Osteocyte (in vitro differentiated cells): ENCODE results near the gene MTCL3.

Source experiments
- DNase-seq: peaks from one replicate; pipeline ENCODE4 v3.0.0; 2021; ENCODE audit warnings: mixed read lengths; ENCODE audit not compliant: unreplicated experiment; ENCODE audit errors: extremely low spot score
- H3K27ac Mint-ChIP-seq: one replicate; pipeline ENCODE4 v1.8.0; 2021; ENCODE audit warnings: mild to moderate bottlenecking, mixed read lengths; ENCODE audit not compliant: unreplicated experiment
- H3K27me3 Mint-ChIP-seq: one replicate; pipeline ENCODE4 v1.8.0; 2021; ENCODE audit warnings: mixed read lengths; ENCODE audit not compliant: unreplicated experiment
- H3K36me3 Mint-ChIP-seq: one replicate; pipeline ENCODE4 v1.8.0; 2021; ENCODE audit warnings: mixed read lengths; ENCODE audit not compliant: unreplicated experiment
- H3K4me1 Mint-ChIP-seq: one replicate; pipeline ENCODE4 v1.8.0; 2021; ENCODE audit warnings: mixed read lengths; ENCODE audit not compliant: unreplicated experiment
- H3K4me3 Mint-ChIP-seq: one replicate; pipeline ENCODE4 v1.8.0; 2021; ENCODE audit warnings: mild to moderate bottlenecking, moderate library complexity, mixed read lengths; ENCODE audit not compliant: unreplicated experiment
- H3K9me3 Mint-ChIP-seq: one replicate; pipeline ENCODE4 v1.8.0; 2021; ENCODE audit warnings: mixed read lengths; ENCODE audit not compliant: unreplicated experiment
- CTCF ChIP-seq: fragments of 200-600 bp; sonication (generic); IDR thresholded peaks from 2 replicates; pipeline ENCODE4 v1.5.0; 2021; ENCODE audit warnings: antibody characterized with exemption, mild to moderate bottlenecking, moderate library complexity

MTCL3 gene

GRCh38 chr6:127459231-127459641, 59.9 kb downstream of the MTCL3 start, which contains the start of gene KIAA0408:
Gene KIAA0408, minus strand, starts transcription at chr6:127459389. Its CDS starts 5,408 bp downstream, at chr6:127453981.
- DNase-seq: no peak
- Mint-ChIP-seq H3K27ac (no peak within 1 kb of the TSS), H3K4me3 (no peak within 1 kb of the TSS), H3K36me3 (no peaks in the 10 kb centered on the region), H3K4me1 (peaks cover 16% of the 10 kb centered on the region), H3K27me3 (no peaks in the 10 kb centered on the region), H3K9me3 (no peaks in the 10 kb centered on the region)
- no peak for TF ChIP-seq CTCF

GRCh38 chr6:127458817-127459216, 60.3 kb downstream of the MTCL3 start:
- Mint-ChIP-seq H3K27me3 (no peaks in the 10 kb centered on the region), H3K4me1 (peaks cover 13% of the 10 kb centered on the region), H3K9me3 (no peaks in the 10 kb centered on the region), H3K36me3 (no peaks in the 10 kb centered on the region), H3K4me3 (no peak overlapping the region), H3K27ac (no peak overlapping the region)
- no peak for DNase-seq
- TF ChIP-seq CTCF: no peak

- no peak for DNase-seq
- Mint-ChIP-seq H3K27me3 (no peaks in the 10 kb centered on the region), H3K4me3 (no peak overlapping the region), H3K27ac (no peak overlapping the region), H3K36me3 (no peaks in the 10 kb centered on the region), H3K9me3 (no peaks in the 10 kb centered on the region), H3K4me1 (peaks cover 10% of the 10 kb centered on the region)
- no peak for TF ChIP-seq CTCF
Observed at GRCh38 chr6:127458222-127458621, 60.9 kb downstream of the MTCL3 start.

- TF ChIP-seq CTCF: no peak
- no peak for DNase-seq
- no peak overlapping the region for H3K27ac Mint-ChIP-seq
- H3K4me1 Mint-ChIP-seq: peaks cover 10% of the 10 kb centered on the region
- no peaks in the 10 kb centered on the region for H3K9me3 Mint-ChIP-seq
- no peaks in the 10 kb centered on the region for H3K36me3 Mint-ChIP-seq
- no peak overlapping the region for H3K4me3 Mint-ChIP-seq
- H3K27me3 Mint-ChIP-seq: no peaks in the 10 kb centered on the region
Observed at GRCh38 chr6:127457456-127458064, 61.6 kb downstream of the MTCL3 start.

- Mint-ChIP-seq H3K36me3 (no peaks in the 10 kb centered on the region), H3K9me3 (no peaks in the 10 kb centered on the region), H3K4me3 (no peak overlapping the region), H3K27me3 (no peaks in the 10 kb centered on the region), H3K27ac (no peak overlapping the region), H3K4me1 (peaks cover 10% of the 10 kb centered on the region)
- no peak for DNase-seq
- TF ChIP-seq CTCF: no peak
Observed at GRCh38 chr6:127456465-127456864, 62.7 kb downstream of the MTCL3 start.
